ENCODE measurements around the gene CES4A. TPM values are rescaled to one million over a fixed set of nuclear protein-coding genes. Genes with fewer than 3 reads are reported as not detected.
"Not testable (repeated sequence)": the region's sequence is repeated elsewhere in the genome, so short reads cannot be mapped to it uniquely, and the experiment has no call there.

CES4A gene
- total RNA-seq, 1 experiment from 2014 or later = 0.34 TPM

GRCh38 chr16:66954097-66954659, 34.2 kb upstream of the CES4A start:
- in situ Hi-C loops (cut with HindIII; ENCODE audit: low sequenced_read_pairs) = no loop called here
- DNase-seq (ENCODE audit: low spot score) = peak; percentile 88

DNA sequence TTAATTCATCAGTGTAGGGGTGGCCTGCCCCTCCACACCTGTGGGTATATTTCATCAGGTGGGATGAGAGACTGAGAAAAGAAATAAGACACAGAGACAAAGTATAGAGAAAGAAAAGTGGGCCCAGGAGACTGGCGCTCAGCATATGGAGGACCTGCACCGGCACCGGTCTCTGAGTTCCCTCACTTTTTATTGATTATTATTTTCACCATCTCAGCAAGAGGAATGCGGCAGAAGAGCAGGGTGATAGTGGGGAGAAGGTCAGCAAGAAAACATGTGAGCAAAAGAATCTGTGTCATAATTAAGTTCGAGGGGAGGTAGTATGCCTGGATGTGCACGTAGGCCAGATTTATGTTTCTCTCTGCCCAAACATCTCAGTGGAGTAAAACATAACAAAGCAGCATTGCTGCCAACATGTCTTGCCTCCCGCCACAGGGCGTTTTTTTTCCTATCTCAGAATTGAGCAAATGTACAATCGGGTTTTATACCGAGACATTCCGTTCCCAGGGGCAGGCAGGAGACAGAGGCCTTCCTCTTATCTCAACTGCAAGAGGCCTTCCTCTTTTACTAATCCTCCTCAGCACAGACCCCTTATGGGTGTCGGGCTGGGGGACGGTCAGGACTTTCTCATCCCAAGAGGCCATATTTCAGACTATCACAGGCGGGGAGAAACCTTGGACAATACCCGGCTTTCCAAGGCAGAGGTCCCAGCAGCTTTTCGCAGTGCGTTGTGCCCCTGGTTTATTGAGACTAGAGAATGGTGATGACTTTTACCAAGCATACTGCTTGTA, 32.8 kb upstream of the CES4A start:
- in situ Hi-C loops (cut with HindIII; ENCODE audit: low sequenced_read_pairs); DNase-seq (ENCODE audit: low spot score): not testable (repeated sequence)

- DNase-seq (ENCODE audit: low spot score); in situ Hi-C loops (cut with HindIII; ENCODE audit: low sequenced_read_pairs): not testable (repeated sequence)
These were observed 32.3 kb upstream of the CES4A start for GRCh38 chr16:66956154-66956457.

DNA sequence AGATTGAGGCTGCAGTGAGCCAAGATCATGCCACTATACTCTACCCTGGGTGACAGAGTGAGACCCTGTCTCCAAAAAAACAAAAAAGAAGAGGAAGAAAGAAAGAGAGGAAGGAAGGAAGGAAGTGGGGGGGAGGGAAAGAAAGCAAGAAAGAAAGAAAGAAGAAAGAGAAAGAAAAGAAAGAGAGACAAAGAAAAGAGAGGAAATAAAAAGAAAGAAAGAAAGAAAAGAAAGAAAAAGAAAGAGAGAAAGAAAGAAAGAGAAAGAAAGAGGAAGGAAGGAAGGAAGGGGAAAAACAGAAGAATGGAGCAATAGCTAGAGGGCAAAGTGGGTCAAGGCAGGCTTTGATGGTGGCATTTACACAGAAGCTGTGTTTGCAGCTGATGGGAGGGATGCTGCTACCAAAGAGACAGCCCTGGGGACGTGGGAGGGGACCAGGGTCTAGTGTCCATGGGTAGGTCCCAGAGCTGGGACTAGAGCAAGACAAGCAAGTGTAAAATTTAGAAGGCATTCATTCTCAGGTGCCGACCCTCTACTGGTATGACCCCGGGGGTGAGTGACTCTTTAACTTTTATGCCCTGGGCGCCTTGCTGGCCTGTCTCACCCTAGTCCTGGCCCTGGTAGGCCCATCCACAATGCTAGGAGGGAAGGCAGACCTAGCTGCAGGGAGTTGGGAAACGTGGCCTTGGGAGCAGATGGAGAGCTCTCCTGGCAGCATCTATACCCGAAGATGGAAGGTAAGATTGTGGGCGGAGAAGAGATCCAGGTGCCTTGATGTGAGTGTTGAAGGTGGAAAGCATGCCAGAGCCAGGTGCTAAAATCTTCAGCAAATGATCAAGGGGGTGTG, 29.3 kb upstream of the CES4A start:
- in situ Hi-C loops (cut with HindIII; ENCODE audit: low sequenced_read_pairs) = no loop called here
- peak; percentile 23 for DNase-seq (ENCODE audit: low spot score)

- in situ Hi-C loops (cut with HindIII; ENCODE audit: low sequenced_read_pairs) = no loop called here
- peak; percentile 91 for DNase-seq (ENCODE audit: low spot score)
These were observed 28.7 kb upstream of the CES4A start for GRCh38 chr16:66959704-66960161.

DNA sequence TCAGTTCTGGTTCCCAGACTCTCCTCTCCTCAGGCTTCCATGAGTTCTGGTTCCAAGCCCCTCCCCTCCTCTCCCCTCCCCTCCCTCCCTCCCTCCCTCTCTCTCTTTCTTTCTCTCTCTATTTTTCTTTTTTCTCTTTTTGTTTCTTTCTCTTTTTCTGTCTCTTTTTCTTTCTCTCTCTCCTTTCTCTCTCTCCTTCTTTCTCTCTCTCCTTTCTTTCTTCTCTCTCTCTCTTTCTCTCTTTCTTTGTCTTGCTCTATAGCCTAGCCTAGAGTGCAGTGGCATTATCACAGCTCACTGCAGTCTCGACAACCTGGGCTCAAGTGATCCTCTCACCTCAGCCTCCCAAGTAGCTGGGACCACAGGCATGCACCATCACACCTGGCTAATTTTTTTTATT, 28.1 kb upstream of the CES4A start:
- no peak for DNase-seq (ENCODE audit: low spot score)
- in situ Hi-C loops (cut with HindIII; ENCODE audit: low sequenced_read_pairs) = no loop called here

GRCh38 chr16:66961065-66961744, 27.2 kb upstream of the CES4A start, which contains the start of gene CES3:
TSS of gene CES3 (plus strand) at chr16:66961266. CDS start at chr16:66961308, 42 bp downstream.
- in situ Hi-C loops (cut with HindIII; ENCODE audit: low sequenced_read_pairs) = no loop called here

DNA sequence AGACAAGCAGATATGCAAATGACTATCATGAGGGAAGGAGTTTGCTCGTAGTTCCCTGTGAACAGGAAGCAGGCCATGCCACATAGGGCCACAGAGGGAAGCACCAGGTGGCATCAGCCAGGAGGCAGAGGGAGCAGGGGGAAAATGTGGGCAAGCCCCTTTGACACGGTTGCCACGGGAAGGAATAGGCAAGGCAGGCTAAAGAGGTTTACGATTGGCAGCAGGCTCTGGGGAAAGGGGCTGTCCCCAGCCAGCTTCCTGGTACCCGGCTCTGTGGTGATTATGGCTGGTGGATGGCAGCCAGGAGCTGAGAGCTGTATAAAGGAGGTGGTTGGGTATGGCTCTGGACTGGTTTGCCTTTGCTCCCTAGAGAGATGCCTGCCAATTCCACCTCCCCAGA, 26.5 kb upstream of the CES4A start:
- no peak for DNase-seq (ENCODE audit: low spot score)
- in situ Hi-C loops (cut with HindIII; ENCODE audit: low sequenced_read_pairs) = no loop called here

More at GRCh38 chr16:66961065-66961744, 27.2 kb upstream of the CES4A start, which contains the start of gene CES3:
- peak; percentile 57 for DNase-seq (ENCODE audit: low spot score)

- in situ Hi-C loops (cut with HindIII; ENCODE audit: low sequenced_read_pairs) = no loop called here
- no peak for DNase-seq (ENCODE audit: low spot score)
These were observed 24.3 kb upstream of the CES4A start for GRCh38 chr16:66964049-66964448.

GRCh38 chr16:66968847-66969246, 19.5 kb upstream of the CES4A start:
- no peak for DNase-seq (ENCODE audit: low spot score)
- in situ Hi-C loops (cut with HindIII; ENCODE audit: low sequenced_read_pairs) = no loop called here

DNA sequence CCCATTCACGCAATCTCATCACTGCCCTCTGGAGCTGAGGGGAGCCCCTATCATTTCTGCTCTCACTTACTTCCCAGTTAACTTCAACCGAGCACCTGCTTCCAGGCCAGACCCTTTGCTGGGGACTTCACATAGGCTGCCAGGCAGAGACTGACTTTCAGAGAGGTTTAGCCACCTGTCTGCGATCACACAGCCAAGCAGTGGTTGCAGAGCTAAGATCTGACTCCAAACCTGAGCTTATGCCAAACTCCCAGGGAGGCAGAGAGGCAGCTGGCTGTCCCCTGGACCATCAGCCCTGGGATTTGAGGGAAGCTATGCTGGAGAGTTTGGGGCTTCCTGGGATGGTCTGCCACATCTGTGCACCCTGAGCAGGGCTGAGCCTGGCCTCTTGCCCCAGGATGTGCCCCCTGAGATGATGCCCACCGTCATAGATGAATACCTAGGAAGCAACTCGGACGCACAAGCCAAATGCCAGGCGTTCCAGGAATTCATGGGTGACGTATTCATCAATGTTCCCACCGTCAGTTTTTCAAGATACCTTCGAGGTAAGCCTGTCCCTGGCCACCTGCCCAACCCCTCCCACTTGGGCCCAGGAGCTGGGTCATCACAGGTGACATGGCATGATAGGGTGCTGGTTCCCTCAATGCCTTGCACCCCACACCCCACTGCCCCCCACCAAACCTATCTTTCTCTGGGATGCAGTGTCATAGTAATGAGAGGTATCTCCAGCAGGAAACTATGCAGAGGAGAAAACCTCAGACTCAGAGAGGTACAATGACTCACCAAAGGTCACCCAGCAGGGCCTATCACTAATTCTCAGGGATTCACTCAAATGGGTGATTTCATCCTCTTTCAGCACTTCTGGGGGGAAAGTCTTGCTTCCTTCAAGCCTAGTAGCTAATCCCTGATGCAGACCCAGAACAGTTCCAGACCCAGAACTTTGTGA, 17.3 kb upstream of the CES4A start:
- no peak for DNase-seq (ENCODE audit: low spot score)
- in situ Hi-C loops (cut with HindIII; ENCODE audit: low sequenced_read_pairs) = no loop called here

DNA sequence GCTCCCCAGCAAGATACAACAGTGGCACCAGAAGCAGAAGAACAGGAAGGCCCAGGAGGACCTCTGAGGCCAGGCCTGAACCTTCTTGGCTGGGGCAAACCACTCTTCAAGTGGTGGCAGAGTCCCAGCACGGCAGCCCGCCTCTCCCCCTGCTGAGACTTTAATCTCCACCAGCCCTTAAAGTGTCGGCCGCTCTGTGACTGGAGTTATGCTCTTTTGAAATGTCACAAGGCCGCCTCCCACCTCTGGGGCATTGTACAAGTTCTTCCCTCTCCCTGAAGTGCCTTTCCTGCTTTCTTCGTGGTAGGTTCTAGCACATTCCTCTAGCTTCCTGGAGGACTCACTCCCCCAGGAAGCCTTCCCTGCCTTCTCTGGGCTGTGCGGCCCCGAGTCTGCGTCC, 15.4 kb upstream of the CES4A start:
- in situ Hi-C loops (cut with HindIII; ENCODE audit: low sequenced_read_pairs) = no loop called here
- DNase-seq (ENCODE audit: low spot score) = no peak

- in situ Hi-C loops (cut with HindIII; ENCODE audit: low sequenced_read_pairs) = no loop called here
- DNase-seq (ENCODE audit: low spot score) = no peak
These were observed 14.7 kb upstream of the CES4A start for GRCh38 chr16:66973716-66974115.

- DNase-seq (ENCODE audit: low spot score); in situ Hi-C loops (cut with HindIII; ENCODE audit: low sequenced_read_pairs): not testable (repeated sequence)
These were observed 14.0 kb upstream of the CES4A start for GRCh38 chr16:66974156-66974931.

DNA sequence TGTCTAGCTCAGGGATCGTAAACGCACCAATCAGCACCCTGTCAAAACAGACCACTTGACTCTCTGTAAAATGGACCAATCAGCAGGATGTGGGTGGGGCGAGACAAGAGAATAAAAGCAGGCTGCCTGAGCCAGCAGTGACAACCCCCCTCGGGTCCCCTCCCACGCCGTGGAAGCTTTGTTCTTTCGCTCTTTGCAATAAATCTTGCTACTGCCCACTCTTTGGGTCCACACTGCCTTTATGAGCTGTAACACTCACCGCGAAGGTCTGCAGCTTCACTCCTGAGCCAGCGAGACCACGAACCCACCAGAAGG, 13.5 kb upstream of the CES4A start:
- DNase-seq (ENCODE audit: low spot score); in situ Hi-C loops (cut with HindIII; ENCODE audit: low sequenced_read_pairs): not testable (repeated sequence)

- in situ Hi-C loops (cut with HindIII; ENCODE audit: low sequenced_read_pairs) = no loop called here
- DNase-seq (ENCODE audit: low spot score) = no peak
These were observed 13.0 kb upstream of the CES4A start for GRCh38 chr16:66975302-66975893.

GRCh38 chr16:66976746-66977145, 11.6 kb upstream of the CES4A start:
- in situ Hi-C loops (cut with HindIII; ENCODE audit: low sequenced_read_pairs) = no loop called here
- DNase-seq (ENCODE audit: low spot score) = no peak

All from G401 (cell line).